Panc1 (cell line): Measurements from ENCODE around the gene TFF3. TPM values are rescaled to one million over a fixed set of nuclear protein-coding genes. Genes with fewer than 3 reads are reported as not detected.

Experiments used
- ATAC-seq: fragments of 200-7000 bp; cut with Tn5 transposase; 2 replicates; pipeline ENCODE4 v1.9.1; 2020; ENCODE audit warnings: mild to moderate bottlenecking, moderate library complexity
- BruUV-seq: library from RNA; stranded (reverse); fragments of 400-500 nt; replicated peaks from 2 replicates; lab custom pipeline; 2021; lab: Mats Ljungman, UMichigan
- CTCF ChIA-PET: fragments of 300-600 bp; sonication (Branson Sonifier 250); formaldehyde crosslinking; loops from one replicate; lab custom pipeline; 2022; ENCODE audit warnings: antibody characterized with exemption; lab: Charles Lee
- POLR2A ChIA-PET: fragments of 300-600 bp; sonication (Branson Sonifier 250); formaldehyde crosslinking; loops from one replicate; lab custom pipeline; 2022; ENCODE audit warnings: antibody characterized with exemption; lab: Charles Lee
- DNase-seq: peaks from one replicate; pipeline ENCODE4 v3.0.0-alpha.2; 2010; ENCODE audit warnings: low read depth, low spot score
- H3K27ac ChIP-seq: 2 replicates; pipeline ENCODE4 v1.5.1; 2011; ENCODE audit warnings: mild to moderate bottlenecking, low read length, inconsistent platforms
- H3K27me3 ChIP-seq: fragments of 200-500 bp; sonication (Bioruptor generic); 2 replicates; pipeline ENCODE4 v1.6.0; 2014; ENCODE audit warnings: low read length, inconsistent platforms; ENCODE audit not compliant: control insufficient read depth, insufficient read depth
- H3K36me3 ChIP-seq: fragments of 200-500 bp; sonication (Bioruptor generic); 2 replicates; pipeline ENCODE4 v1.5.1; 2014; ENCODE audit warnings: inconsistent platforms, mild to moderate bottlenecking, low read length, moderate library complexity; ENCODE audit not compliant: control insufficient read depth, insufficient read depth
- H3K4me1 ChIP-seq: 2 replicates; pipeline ENCODE4 v1.5.1; 2011; ENCODE audit warnings: inconsistent platforms, mild to moderate bottlenecking, low read length, moderate library complexity; ENCODE audit not compliant: control insufficient read depth, insufficient read depth
- H3K4me3 ChIP-seq, 2 experiments: 2 replicates each; pipeline ENCODE4 v1.5.1; 2011 to 2012; ENCODE audit warnings: low read depth in 2 of 2, low read length in 2 of 2, mild to moderate bottlenecking in 2 of 2, inconsistent platforms in 1 of 2, moderate library complexity in 1 of 2
- H3K9me3 ChIP-seq: fragments of 200-500 bp; sonication (Bioruptor generic); 2 replicates; pipeline ENCODE4 v1.5.1; 2014; ENCODE audit warnings: low read depth, mild to moderate bottlenecking, inconsistent platforms, low read length, moderate library complexity; ENCODE audit not compliant: control insufficient read depth, insufficient read depth
- CTCF ChIP-seq: fragments of 450-650 bp; IDR thresholded peaks from 2 replicates; pipeline ENCODE4 v1.5.1; 2017; ENCODE audit warnings: mild to moderate bottlenecking
- POLR2AphosphoS5 ChIP-seq: IDR thresholded peaks from 2 replicates; pipeline ENCODE4 v1.6.1; 2012; ENCODE audit warnings: mild to moderate bottlenecking, low read depth, low read length, moderate library complexity
- REST ChIP-seq, 2 experiments: IDR thresholded peaks; 2 replicates each; pipeline ENCODE4 v1.6.1; 2011 to 2012; ENCODE audit warnings: low read depth in 2 of 2, control low read depth in 1 of 2, low read length in 1 of 2, mild to moderate bottlenecking in 1 of 2, moderate library complexity in 1 of 2; ENCODE audit not compliant: insufficient read depth in 1 of 2
- SIN3A ChIP-seq: IDR thresholded peaks from 2 replicates; pipeline ENCODE4 v1.6.1; 2012; ENCODE audit warnings: low read depth, mild to moderate bottlenecking, low read length, moderate library complexity, borderline replicate concordance; ENCODE audit not compliant: insufficient read depth
- TCF7L2 ChIP-seq: IDR thresholded peaks from 2 replicates; pipeline ENCODE4 v1.6.1; 2011; ENCODE audit warnings: mild to moderate bottlenecking, low read depth, low read length, inconsistent platforms
- in situ Hi-C: cut with HindIII; loops from 2 replicates; pipeline ENCODE4 v1.10.0; 2016; ENCODE audit warnings: low sequenced_read_pairs, low pct_unique_long_range_greater_than_20kb
- intact Hi-C: fragments of 100-400 bp; cut with micrococcal nuclease; formaldehyde crosslinking; loops from one replicate; pipeline ENCODE4 v1.10.0; 2022; ENCODE audit not compliant: unreplicated experiment
- total RNA-seq: library from RNA; stranded (reverse); gene quantifications from one replicate; pipeline ENCODE4 v1.2.1, GENCODE V29; 2021; ENCODE audit not compliant: unreplicated experiment

TFF3 gene
- total RNA-seq, 1 experiment from 2014 or later, result 8.9 TPM

GRCh38 chr21:42303443-42303842 is 11.8 kb downstream of the TFF3 start:
- H3K27me3 ChIP-seq, result no peaks in the 10 kb centered on the region
- CTCF ChIA-PET, result no interaction called here
- H3K4me3 ChIP-seq, result no peak overlapping the region
- TF ChIP-seq REST (IDR thresholded peaks at IDR 0.05; ENCODE audit: insufficient read depth in 1 of 2, low read depth in 2 of 2, low read length in 1 of 2), result no peak
- TF ChIP-seq CTCF, result no peak
- TF ChIP-seq SIN3A, result no peak
- TF ChIP-seq POLR2AphosphoS5, result no peak
- TF ChIP-seq TCF7L2, result no peak
- ATAC-seq, result no peak
- in situ Hi-C loops, result no loop called here
- no peak for DNase-seq
- no peaks in the 10 kb centered on the region for H3K36me3 ChIP-seq
- BruUV-seq, result no TSS peak
- no peaks in the 10 kb centered on the region for H3K9me3 ChIP-seq
- intact Hi-C loops, result no loop called here
- no peak overlapping the region for H3K27ac ChIP-seq
- H3K4me1 ChIP-seq, result no peaks in the 10 kb centered on the region
- POLR2A ChIA-PET, result no interaction called here

GRCh38 chr21:42302794-42303193 is 12.4 kb downstream of the TFF3 start:
- ATAC-seq (no peak), DNase-seq (no peak)
- Histone ChIP-seq H3K4me1 (no peaks in the 10 kb centered on the region), H3K27me3 (no peaks in the 10 kb centered on the region), H3K4me3 (no peak overlapping the region), H3K27ac (no peak overlapping the region), H3K9me3 (no peaks in the 10 kb centered on the region), H3K36me3 (no peaks in the 10 kb centered on the region)
- ChIA-PET CTCF (no interaction called here), POLR2A (no interaction called here)
- intact Hi-C loops (no loop called here), in situ Hi-C loops (no loop called here)
- no TSS peak for BruUV-seq
- TF ChIP-seq TCF7L2 (no peak), REST (IDR thresholded peaks at IDR 0.05; ENCODE audit: insufficient read depth in 1 of 2, low read depth in 2 of 2, low read length in 1 of 2) (no peak), CTCF (no peak), POLR2AphosphoS5 (no peak), SIN3A (no peak)
